Superior temporal gyrus (tissue), 1 donor: Measurements from ENCODE around the gene IPCEF1.
A peak's percentile ranks its signal among the peaks of the same experiment; 100 is the strongest.

Experiments used
- DNase-seq: peaks from one replicate; pipeline ENCODE4 v3.0.0-alpha.2; 2016; ENCODE audit errors: extremely low spot score

The IPCEF1 gene

DNA sequence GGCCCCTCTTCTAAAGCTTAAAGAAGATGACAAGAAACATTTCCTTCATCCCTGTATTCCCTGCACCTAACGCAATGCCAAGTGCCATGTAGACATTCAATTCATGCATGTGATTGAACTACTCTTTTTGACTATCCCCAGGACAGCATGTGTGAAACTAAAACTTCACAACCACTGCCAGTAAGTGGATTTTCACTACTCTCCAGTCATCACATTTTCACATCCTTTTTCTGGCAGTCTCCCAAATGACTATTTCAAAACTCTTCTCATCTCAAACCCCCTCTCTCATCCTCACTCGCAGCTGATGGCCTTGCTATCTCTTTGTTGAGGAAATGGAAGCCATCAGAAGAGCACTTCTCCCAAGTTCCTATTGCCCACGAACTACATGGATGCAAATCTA, 194.9 kb downstream of the IPCEF1 start:
- no peak for DNase-seq

DNA sequence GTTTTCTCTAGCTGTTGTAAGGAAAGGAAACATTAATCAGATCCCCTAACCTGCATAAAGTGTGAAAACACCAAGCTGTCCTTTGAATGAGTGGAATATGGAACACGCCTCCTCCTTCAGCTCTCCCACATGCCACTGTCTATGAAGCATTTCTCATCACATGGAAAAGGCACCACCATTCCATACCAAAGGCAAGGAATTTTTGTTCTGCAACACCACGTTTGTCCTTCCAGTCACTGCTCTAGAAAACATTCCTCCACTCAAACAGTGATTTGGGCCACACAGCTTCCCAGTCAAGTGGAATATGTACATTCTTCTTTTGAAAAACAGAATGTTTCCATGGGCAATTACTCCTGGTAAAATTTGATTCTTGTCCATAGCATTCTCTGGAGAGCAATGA, 197.5 kb downstream of the IPCEF1 start:
- DNase-seq: peak; percentile 35

DNA sequence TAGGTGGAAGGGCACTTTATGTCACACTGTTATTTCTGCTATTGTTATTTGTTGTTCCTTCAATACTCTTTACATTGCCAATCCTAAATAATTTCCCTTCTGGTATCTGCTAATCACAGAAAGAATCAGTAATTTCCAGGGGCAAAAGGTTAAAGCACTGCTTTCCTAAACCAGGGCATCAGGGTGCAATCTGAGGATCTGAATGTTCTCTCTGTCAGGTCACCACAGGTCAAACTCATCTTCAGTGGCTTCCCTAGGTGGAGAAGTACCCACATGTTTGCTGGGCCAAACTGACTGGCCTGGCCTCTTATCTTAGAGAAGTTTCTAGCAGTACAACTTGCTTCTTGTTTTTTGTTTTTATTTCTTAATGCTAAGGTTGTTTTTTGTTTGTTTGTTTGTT, 198.9 kb downstream of the IPCEF1 start:
- no peak for DNase-seq

DNA sequence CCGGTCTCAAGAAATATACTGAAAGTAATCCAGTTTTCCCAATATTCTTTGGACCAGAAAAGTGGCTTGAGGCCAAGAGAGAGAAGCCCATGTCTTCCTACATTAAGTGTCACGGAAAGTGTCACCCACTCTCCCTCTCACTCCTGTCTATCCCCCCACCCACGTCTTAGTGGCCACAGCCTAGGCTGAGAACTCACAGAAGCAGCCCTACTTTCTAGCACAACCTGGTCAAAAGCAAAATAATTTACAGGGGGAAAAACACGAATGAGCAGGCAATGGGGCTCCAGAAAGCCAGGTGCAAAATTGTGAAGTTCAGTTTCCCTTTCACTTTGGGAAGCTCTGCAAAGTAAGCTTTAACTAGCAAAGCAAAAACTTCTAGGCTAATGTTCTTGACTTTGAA, 199.5 kb downstream of the IPCEF1 start:
- no peak for DNase-seq

DNA sequence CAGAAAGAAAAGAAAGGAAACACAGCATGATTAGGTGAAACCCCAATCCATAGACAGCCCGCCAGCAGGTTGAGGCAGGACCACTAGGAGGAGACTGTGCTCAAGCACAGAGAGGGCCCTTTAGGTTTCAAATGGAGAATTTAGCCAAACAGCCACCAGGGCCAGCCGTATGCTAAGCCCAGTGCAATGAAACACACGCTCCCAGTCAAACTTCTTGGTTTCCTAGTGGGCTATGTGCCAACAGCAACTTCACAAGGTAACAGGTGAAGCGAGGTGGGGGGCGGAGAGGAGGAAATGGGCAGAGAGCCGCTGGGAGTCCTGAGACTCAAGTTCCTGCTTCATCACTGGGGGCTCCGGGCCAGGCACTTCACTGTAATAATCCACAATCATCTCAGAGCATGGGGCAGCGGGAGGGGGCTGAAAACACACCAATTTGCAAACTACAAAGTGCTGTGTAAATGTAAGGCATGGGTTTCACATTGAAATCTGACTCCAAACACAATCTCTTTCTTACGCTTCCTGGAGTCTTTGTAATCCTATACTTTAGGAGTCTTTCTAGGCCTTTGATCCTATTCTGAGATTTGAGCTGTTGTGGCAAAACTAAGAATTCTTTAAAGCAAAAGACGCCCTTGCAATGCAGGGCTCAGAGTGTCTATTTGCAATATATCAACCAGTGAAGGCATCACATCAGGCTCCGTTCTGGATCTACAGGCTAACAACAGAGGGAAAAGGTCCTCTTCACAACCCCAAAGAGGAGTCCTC, 200.3 kb downstream of the IPCEF1 start:
- peak; percentile 50 for DNase-seq

DNA sequence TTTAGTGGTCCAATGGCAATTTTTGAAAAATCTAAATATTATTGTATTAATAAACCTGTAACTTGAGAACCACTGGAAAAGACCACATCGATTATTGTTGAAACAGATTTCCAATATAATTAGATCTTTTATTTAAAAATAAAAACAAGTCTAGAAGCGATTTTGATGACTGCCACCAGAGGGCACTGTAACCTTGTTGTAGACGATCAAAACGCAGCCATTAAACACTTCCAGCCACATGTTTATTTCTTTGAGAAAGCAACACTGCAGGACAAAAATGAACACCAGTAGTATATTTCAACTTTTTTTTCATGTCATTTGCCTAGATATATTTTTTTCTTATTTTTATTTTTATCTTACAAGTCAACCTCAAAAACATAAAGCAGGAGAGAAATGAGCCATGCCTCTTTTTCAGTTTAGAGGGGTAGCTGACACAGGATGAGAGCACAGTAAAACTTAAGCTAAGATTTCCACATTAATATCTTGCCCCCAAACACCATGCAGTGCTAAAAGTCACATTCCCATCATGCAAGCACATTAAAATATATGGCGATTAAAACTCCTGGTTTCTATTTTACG, 202.1 kb downstream of the IPCEF1 start:
- peak; percentile 91 for DNase-seq

DNA sequence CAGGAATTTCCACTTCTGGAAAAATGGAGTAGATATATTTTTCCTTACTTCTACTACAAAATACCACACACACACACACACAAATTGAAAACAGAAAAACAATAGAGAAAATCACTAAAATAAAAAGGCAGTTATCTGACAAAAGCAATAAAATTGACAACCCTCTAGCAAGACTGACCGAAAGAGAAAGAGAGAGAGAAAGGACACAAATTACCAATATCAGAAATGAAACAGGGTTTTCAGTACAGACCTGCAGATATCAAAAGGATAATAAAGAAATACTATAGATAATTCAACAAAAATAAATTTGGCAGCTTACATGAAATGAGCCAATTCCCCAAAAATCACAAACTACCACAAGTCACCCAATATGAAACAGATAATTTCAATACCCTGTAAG, 212.8 kb downstream of the IPCEF1 start:
- DNase-seq: no peak

DNA sequence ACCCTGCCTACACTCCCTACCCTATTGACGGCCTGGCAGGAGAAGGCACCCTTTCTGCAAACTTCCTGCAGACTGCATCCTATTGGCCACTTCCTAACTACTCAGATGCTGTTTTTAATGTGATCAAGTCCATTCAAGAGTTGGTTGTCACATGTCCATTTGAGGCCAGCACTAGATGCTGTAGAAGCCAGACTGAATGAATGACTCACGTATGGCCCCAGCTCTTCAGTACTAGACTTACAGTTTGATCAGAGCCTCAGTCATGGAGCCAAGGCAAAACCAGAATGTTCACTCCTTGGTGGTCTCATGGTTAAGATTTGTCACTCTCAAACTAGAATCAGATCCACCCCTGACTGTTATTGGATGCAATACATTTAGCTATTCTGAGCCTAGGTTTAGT, 215.9 kb downstream of the IPCEF1 start:
- no peak for DNase-seq

DNA sequence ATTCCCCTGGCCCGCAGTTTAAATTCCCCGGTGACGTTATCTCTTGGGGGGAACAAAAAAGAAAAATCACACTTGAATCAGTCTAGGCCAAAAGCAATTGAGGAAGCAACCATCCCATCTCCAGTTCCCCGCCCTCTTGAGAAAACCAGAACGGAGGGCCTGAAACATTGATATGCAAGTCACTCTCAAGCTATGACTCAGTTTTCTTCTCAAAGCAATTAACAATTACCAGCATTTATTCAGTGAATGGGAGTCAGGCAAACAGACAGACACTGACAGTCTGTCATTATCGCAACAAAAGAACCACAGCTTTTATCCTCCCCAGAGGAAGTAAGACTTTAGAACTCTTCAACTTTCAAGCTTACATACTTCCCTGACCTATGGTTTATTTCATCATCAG, 216.7 kb downstream of the IPCEF1 start:
- DNase-seq: peak; percentile 35

DNA sequence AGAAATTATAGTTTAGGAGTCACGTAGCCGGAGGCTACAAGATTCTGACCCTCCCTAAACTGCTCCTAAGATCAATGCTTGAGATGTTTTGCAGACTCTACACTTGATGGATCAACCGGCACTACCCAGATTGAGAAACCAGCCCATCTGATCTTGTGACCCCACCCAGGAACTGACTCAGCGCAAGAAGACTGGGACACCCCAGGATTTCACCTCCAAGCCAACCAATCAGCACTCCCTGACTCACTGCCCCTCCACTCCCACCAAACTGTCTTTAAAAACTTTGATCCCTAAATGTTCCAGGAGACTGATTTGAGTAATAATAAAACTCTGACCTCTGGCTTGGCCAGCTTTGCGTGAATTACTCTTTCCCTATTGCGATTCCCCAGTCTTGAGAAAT, 217.8 kb downstream of the IPCEF1 start:
- no peak for DNase-seq

DNA sequence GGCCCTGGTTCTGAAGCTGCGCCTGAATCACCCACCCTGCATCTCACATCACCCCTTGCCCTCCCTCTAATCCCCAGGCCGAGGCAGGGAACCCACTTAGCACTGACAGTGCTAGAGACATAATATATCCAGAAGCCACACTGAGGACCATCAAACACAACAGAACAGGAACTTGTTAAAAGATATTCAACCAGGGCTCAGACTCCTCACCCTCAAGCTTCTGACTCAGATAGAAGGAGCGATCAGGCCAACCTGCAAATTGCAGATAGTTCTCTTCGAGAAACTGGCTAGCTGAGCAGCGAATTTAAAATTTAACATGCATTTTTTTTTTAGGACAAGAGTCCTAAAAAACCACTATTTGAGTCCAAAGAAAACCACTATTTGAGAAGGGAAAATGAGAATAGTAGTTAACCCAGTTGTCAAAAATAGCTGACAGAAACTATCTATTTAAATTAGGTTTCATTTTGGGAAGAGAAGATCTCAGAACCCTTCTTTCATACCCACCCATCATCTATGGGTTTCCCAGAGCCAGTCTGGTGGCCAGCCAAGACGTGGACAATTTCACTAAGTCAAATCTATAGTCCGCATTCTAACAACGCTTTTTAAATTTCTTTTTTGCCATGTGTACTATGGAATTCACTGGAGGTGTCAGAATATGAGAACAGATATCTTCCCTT, 222.0 kb downstream of the IPCEF1 start:
- no peak for DNase-seq

DNA sequence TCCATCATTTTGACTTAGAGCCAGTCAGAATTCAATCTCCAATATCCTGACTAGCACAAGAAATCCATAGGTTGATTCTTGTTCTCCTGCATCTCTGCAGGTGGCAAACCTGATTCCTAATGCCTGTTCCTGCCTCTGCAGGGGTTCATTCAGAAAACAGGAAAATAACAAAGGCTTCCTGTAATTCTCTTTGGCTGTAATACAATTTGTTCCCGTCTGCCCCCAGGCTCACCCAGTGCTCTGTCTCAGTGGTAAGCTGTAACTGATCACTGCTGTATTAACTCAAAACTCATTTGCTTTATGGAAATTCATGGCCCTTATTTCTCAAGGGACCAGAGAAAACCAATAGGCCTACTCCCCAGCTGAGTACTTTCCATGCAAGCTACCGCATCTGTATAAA, 228.9 kb downstream of the IPCEF1 start:
- no peak for DNase-seq

DNA sequence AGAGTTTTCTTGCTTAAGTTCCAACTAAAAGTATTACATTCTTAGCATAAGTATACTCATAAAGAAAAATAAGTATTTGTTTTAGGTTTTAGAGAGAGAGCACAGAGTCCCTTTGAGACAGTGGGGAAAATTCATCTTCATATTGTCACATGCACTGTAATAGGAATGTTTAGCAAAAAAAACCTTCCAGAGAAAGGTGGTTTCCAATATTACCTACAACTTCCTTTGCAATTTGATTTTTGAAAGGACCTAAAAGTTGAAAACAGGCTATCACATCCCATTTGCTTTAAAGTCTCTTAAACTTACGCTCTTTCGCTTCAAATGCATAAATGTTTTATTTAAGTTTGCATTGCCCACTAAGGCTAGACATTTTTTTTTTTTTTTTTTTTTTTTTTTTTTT, 231.2 kb downstream of the IPCEF1 start:
- DNase-seq: no peak

DNA sequence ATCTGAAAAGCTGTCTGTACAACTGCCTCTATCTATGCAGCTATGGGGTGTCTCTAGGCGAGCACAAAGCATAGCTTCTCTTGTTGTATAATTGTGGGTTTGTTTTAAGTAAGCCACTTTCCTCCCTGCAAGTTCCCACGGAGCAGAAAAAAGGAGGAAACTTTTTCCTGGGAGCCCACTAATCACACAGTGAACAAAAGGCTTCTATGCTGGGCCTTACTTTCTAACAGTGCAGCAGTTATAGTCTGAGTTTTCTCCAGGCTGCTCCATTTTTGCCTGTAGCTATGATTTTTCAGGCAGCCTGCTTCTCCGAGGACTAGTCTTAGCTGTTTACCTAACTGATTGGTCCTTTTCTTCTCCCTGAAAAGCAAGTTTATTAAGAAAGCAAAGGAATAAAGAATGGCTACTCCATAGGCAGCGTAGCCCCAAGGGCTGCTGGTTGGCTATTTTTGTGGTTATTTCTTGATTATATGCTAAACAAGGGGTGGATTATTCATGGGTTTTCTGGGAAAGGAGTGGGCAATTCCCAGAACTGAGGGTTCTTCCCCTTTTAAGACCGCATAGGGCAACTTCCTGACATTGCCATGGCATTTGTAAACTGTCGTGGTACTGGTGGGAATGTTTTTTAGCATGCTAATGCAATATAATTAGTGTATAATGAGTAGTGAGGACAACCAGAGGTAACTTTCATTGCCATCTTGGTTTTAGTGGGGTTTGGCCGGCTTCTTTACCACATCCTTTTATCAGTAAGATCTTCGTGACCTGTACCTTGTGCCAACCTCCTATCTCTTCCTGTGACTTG, 233.2 kb downstream of the IPCEF1 start:
- DNase-seq: no peak

DNA sequence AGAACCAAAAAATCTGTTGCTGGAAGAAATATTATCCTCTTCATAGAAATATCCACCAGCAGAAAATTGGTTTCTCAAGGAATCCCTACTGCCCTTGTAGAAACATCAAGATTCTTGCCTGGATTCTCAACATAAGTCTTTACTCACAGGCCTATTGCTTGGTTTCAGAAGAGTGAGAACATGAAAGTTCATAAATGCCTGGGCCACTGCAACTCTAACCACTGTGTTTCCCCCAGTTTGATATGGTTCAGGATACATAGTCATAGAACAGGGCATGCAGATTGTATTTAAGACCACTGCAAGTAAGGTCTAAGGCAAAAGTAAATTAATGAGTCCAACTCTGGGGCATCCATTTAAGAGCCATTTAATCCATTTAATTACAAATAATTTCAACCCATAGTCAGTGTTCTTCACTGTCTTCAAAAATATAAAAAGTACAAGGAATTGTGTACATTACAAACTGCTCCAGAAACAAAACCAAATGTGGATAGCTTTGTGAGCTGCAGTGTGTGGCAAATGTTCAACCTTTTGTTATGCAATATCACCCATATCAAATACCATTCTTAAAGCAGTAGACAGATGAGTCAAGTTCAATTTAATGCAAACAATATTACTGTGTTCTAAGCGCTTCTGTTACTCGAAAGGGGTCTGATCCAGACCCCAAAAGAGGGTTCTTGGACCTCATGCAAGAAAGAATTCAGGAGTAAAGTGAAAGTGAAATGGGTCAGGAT, 234.2 kb downstream of the IPCEF1 start:
- no peak for DNase-seq

DNA sequence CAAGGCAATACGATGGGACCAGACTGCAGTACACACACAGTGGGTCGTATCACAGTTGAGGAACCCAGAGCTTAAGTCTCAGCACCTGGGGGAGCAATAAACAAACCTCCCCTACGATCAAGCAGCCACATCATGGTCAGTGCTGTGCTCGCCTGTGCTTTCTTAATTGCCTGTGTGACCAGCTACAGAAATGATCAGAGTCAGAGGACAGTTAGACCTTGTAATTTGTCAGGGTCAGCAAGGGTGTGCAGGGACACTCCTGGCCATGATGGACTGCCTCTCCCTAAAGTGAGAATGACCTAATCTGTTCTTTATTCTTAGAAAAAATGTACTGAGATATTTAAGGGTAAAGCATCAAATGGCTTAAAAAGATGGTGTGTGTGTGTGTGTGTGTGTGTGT, 239.1 kb downstream of the IPCEF1 start:
- no peak for DNase-seq

DNA sequence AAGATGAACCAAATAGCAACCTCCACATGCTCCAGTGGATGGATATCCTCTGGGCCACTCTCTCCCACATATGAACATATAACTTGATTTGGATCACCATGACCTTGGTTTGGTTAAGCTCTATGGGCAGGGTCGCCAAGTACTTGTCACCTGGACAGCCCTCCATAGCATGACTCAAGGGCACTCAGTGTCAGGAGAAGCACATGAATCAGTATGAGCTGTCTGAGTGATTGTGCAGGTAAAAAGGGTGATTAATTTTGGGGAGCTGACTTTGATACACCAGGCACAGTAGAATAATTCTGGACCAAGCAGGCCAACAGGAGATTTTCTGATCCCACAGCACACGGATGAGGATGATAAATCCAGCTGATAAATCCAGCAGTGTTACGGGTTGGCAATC, 243.2 kb downstream of the IPCEF1 start:
- no peak for DNase-seq

DNA sequence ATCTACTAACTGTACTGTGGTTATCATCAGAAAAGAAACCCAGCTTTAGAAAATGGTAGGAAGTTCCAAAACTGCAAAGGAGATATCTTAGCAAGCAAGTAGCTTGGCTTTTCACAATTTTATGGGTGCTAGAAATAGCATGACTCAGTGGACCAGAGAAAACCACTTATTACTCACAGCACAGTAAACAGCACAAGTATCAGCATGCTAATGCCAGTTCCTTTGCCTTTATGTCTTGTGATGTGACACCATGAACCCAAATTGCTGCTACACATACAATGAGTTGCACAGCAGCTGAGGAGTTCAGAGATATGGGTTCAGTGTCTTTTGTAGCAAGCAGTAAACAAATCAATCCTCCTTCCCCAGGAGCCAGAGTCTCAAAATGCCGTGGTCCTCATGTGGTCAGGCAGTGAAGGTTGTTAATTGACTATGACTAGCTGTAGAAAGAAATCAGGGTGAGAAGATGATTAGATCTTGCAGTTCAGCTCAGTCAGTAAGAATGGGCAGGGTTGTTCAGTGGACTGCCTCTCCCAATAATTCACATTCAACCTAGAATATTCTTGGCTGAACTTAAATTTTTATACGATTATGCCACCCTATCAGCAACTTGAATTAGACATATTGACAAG, 244.3 kb downstream of the IPCEF1 start:
- DNase-seq: no peak

DNA sequence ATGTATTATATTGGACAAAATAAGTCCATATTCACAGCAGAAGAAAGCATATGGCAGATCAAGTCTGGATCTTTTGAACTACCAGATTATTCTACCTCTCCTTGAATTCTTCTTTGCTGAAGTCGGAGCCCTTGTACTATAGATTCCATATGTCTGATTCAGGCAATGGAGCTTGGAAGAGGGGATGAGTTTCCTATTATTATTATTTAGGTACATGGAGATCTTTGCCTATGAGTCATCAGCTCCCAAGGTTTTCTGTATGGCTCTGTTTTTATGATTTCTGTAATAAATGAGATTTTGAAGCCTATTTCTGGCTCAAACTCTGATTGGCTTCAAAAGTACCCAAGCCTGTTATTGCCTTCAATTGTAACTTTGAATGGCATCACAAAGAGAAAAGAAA, 245.6 kb downstream of the IPCEF1 start:
- DNase-seq: no peak

DNA sequence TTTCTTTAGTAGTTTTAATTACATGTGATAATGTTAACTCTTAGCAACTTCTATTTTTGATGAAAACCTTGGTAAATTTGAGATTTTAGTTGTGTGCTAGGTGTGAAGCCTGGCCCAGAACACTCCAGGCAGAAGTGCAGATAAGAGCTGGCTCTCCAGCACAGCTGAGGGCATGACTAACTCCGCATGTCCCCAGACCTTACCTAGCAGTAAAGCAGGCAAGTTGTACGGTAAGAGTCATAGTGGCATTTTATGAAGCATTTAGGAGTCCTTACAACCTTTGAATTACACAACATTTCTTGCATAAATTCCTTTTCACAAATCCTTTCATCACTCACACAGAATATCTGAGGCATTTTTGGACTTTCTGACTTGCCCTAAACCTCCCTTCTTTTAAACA, 250.4 kb downstream of the IPCEF1 start:
- no peak for DNase-seq
